GM12891 (cell line): ENCODE measurements around the gene DTNA.

ENCODE experiments used
- DNase-seq: peaks from one replicate; pipeline ENCODE4 v3.0.0; 2011; ENCODE audit warnings: low spot score; ENCODE audit not compliant: insufficient read length
- FAIRE-seq: peaks from 2 replicates; lab custom pipeline; 2011; peaks lifted over from hg19 to GRCh38; lab: Jason Lieb, UNC
- PAX5 ChIP-seq: IDR thresholded peaks from 2 replicates; pipeline ENCODE4 v1.6.1; 2011; ENCODE audit warnings: low read length, moderate library complexity, mild to moderate bottlenecking; ENCODE audit not compliant: insufficient read depth, severe bottlenecking
- POLR2A ChIP-seq: IDR thresholded peaks from 2 replicates; pipeline ENCODE4 v1.6.1; 2011; ENCODE audit warnings: low read depth, low read length, control low read depth
- POLR2AphosphoS5 ChIP-seq: IDR thresholded peaks from 2 replicates; pipeline ENCODE4 v1.6.1; 2011; ENCODE audit warnings: low read depth, low read length, control low read depth
- POU2F2 ChIP-seq: IDR thresholded peaks from 2 replicates; pipeline ENCODE4 v1.6.1; 2011; ENCODE audit warnings: low read depth, mild to moderate bottlenecking, control low read depth, low read length, moderate library complexity
- SPI1 ChIP-seq: IDR thresholded peaks from 2 replicates; pipeline ENCODE4 v1.6.1; 2011; ENCODE audit warnings: low read depth, low read length, control low read depth
- TAF1 ChIP-seq: IDR thresholded peaks from 2 replicates; pipeline ENCODE4 v1.6.1; 2011; ENCODE audit warnings: low read depth, low read length, control low read depth

DTNA gene

DNA sequence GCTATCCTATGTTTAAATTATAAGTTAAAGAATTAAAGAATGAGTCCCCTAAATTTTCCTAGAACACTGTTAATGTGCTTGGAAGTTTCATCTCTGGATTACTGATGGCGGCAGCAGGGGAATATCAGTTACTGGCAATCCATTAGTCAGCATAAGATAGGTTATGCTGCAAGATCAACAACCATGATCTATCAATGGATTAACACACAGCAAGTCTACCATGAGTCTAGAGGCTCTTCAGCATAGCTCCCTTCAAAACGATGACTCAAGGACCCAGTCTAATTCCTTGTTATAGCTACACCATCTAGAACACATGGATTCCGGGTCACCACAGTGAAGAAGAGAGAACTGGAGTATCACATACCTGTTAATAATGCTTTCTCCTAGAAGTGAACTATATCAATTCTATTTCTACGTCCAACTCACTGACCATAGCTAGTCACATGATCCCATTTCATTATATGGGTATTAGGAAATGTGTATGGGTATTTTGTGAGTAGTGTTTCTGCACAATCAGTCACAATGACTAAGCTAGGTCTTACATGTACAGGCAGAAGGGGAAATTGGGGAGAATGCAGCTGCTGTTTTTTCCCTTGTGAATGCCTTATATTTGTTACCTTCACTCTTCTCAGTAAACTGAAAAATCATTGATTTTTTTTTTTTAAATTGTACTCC is 222.8 kb downstream of the DTNA start:
- TF ChIP-seq TAF1 (no peak), SPI1 (no peak), POLR2AphosphoS5 (no peak)

DNA sequence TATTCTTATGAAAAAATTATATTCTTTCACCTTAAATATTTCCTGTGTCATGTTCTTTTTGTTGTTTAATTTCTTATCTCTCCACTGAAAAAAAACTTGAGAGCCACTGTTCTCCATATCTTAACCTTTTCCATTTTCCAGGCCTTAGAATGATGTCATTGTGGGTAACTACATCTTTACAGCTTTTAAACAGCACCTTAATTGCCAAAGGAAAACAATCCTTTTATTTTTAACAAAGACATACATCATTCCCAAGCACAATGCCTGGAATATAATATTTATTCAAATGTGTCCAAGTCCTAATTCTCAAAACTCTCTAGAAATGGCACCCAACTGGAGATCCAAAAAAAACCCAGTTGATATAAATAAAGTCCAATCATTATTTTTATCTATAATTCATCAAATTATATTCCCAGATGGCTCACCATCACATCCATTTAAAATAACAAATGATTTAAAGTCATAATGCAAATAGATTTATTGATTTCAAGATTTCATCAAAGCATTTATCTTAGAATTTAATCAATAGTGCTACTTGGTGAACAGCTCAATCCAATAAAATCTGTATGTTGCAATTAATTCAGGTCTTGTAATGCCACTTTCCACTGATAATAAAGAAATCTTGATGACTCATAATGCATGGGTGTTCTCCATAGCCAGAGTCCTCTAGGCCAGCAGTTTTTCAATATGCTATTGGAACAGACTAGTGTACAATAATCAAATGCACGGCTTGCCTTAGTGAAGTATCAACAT is 224.0 kb downstream of the DTNA start:
- no peak for FAIRE-seq
- no peak for DNase-seq
- TF ChIP-seq POLR2A (no peak), PAX5 (no peak), TAF1 (no peak), POU2F2 (no peak), POLR2AphosphoS5 (no peak), SPI1 (no peak)

More for the DNA sequence above, 222.8 kb downstream of the DTNA start:
- DNase-seq (no peak), FAIRE-seq (no peak)

DNA sequence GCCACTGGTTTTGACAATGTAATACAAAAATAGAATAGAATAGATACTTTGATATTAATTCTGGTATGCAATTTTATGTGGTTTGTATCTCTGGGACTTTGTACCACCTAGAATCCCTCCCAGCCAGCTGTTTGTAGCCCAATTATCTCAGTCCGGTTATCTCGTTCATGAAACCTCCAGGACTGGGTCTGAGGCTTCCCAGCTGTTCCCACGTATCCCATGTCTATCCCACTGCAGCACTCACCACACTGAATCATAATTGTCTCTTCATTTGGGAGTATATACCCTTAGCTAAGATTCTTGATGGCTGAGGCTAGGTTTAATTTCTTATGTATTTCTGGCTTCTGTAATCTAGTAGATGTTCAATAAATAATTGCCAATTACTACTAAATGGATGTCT is 226.7 kb downstream of the DTNA start:
- FAIRE-seq (no peak), DNase-seq (no peak)
- no peak for TF ChIP-seq POU2F2
- TF ChIP-seq PAX5: no peak
- no peak for TF ChIP-seq SPI1
- TF ChIP-seq POLR2A: no peak
- TF ChIP-seq TAF1: no peak
- no peak for TF ChIP-seq POLR2AphosphoS5

DNA sequence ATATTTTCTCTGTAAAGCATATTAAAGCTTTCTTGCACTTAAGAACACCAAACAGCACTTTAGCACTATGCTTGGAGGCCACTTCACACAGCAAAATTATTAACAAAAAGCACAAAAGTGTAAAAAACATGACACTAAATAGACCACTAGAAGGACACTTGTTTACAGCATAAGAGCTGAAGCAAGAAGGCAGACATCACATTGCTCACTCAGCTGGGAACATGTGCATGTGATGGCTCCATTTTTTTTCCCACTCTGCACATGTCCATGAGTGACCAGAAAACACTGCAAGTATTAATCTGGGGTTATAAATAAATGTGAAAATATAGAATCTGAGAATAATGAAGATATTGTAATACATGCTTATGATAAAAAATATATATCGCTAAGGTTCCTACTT is 228.0 kb downstream of the DTNA start:
- no peak for FAIRE-seq
- no peak for TF ChIP-seq SPI1
- TF ChIP-seq TAF1: no peak
- TF ChIP-seq POU2F2: no peak
- TF ChIP-seq POLR2AphosphoS5: no peak
- no peak for TF ChIP-seq PAX5
- TF ChIP-seq POLR2A: no peak

More for the DNA sequence above, 228.0 kb downstream of the DTNA start:
- no peak for DNase-seq
